H9 (cell line): ENCODE measurements around the gene FZD10. TPM values are rescaled to one million over a fixed set of nuclear protein-coding genes. Genes with fewer than 3 reads are reported as not detected.

Experiments used
- DNase-seq: peaks from one replicate; pipeline ENCODE4 v3.0.0-alpha.2; 2017
- H2AFZ ChIP-seq: one replicate; pipeline ENCODE4 v1.6.1; 2013; ENCODE audit warnings: mild to moderate bottlenecking, low read length, control low read depth, moderate library complexity
- H2AK5ac ChIP-seq: 2 replicates; pipeline ENCODE4 v1.6.1; 2013; ENCODE audit warnings: low read length, control low read depth, mixed read lengths; ENCODE audit not compliant: insufficient read length
- H2BK120ac ChIP-seq: one replicate; pipeline ENCODE4 v1.6.1; 2013; ENCODE audit warnings: low read depth, mild to moderate bottlenecking, low read length, control low read depth, inconsistent platforms; ENCODE audit not compliant: poor library complexity, severe bottlenecking
- H2BK12ac ChIP-seq: 2 replicates; pipeline ENCODE4 v1.6.1; 2013; ENCODE audit warnings: low read length, control low read depth, mixed read lengths, low read depth; ENCODE audit not compliant: insufficient read length
- H2BK15ac ChIP-seq: 2 replicates; pipeline ENCODE4 v1.6.1; 2013; ENCODE audit warnings: low read depth, low read length, control low read depth
- H2BK20ac ChIP-seq: one replicate; pipeline ENCODE4 v1.6.1; 2013; ENCODE audit warnings: low read depth, mild to moderate bottlenecking, low read length, control low read depth, inconsistent platforms; ENCODE audit not compliant: poor library complexity, severe bottlenecking
- H2BK5ac ChIP-seq: 2 replicates; pipeline ENCODE4 v1.6.1; 2013; ENCODE audit warnings: low read length, control low read depth, mixed read lengths; ENCODE audit not compliant: insufficient read length
- H3K14ac ChIP-seq: 2 replicates; pipeline ENCODE4 v1.6.1; 2013; ENCODE audit warnings: low read length, control low read depth; ENCODE audit not compliant: insufficient read depth
- H3K18ac ChIP-seq: 2 replicates; pipeline ENCODE4 v1.6.1; 2013; ENCODE audit warnings: low read depth, mild to moderate bottlenecking, mixed read lengths, low read length, control low read depth; ENCODE audit not compliant: insufficient read length
- H3K23ac ChIP-seq: 2 replicates; pipeline ENCODE4 v1.6.1; 2013; ENCODE audit warnings: low read length, control low read depth, mixed read lengths, low read depth; ENCODE audit not compliant: insufficient read length
- H3K23me2 ChIP-seq: 2 replicates; pipeline ENCODE4 v1.6.1; 2013; ENCODE audit warnings: low read depth, mild to moderate bottlenecking, mixed read lengths, low read length, control low read depth; ENCODE audit not compliant: insufficient read length, poor library complexity, severe bottlenecking
- H3K27ac ChIP-seq: 2 replicates; pipeline ENCODE4 v1.5.1; 2013; ENCODE audit warnings: low read length, control low read depth, mixed read lengths, low read depth; ENCODE audit not compliant: insufficient read length
- H3K27me3 ChIP-seq: 2 replicates; pipeline ENCODE4 v1.6.1; 2013; ENCODE audit warnings: low read length, control low read depth, inconsistent platforms; ENCODE audit not compliant: insufficient read depth
- H3K4ac ChIP-seq: 2 replicates; pipeline ENCODE4 v1.6.1; 2013; ENCODE audit warnings: low read depth, mild to moderate bottlenecking, control low read depth, inconsistent platforms, low read length, moderate library complexity
- H3K4me1 ChIP-seq: 2 replicates; pipeline ENCODE4 v1.6.1; 2013; ENCODE audit warnings: low read length, control low read depth, inconsistent platforms; ENCODE audit not compliant: insufficient read depth
- H3K4me2 ChIP-seq: 2 replicates; pipeline ENCODE4 v1.6.1; 2013; ENCODE audit warnings: low read length, control low read depth, mixed read lengths; ENCODE audit not compliant: insufficient read length, insufficient read depth
- H3K56ac ChIP-seq: 2 replicates; pipeline ENCODE4 v1.6.1; 2013; ENCODE audit warnings: low read depth, mild to moderate bottlenecking, mixed read lengths, low read length, control low read depth; ENCODE audit not compliant: insufficient read length
- H3K79me1 ChIP-seq: 2 replicates; pipeline ENCODE4 v1.6.1; 2013; ENCODE audit warnings: low read depth, mild to moderate bottlenecking, moderate library complexity, low read length, control low read depth, inconsistent platforms; ENCODE audit not compliant: insufficient read depth, poor library complexity, severe bottlenecking
- H3K79me2 ChIP-seq: 2 replicates; pipeline ENCODE4 v1.6.1; 2013; ENCODE audit warnings: low read length, control low read depth, inconsistent platforms; ENCODE audit not compliant: insufficient read depth
- H3K9ac ChIP-seq: 2 replicates; pipeline ENCODE4 v1.6.1; 2013; ENCODE audit warnings: low read length, control low read depth, mixed read lengths; ENCODE audit not compliant: insufficient read length; ENCODE audit errors: extremely low read depth
- H3K9me3 ChIP-seq: one replicate; pipeline ENCODE4 v1.6.1; 2013; ENCODE audit warnings: low read depth, low read length, inconsistent platforms; ENCODE audit not compliant: control insufficient read depth
- H3T11ph ChIP-seq: one replicate; pipeline ENCODE4 v1.6.1; 2013; ENCODE audit warnings: mild to moderate bottlenecking, low read length, control low read depth, inconsistent platforms
- H4K20me1 ChIP-seq: one replicate; pipeline ENCODE4 v1.6.1; 2013; ENCODE audit not compliant: control insufficient read depth, insufficient read length, insufficient read depth
- H4K5ac ChIP-seq: 2 replicates; pipeline ENCODE4 v1.6.1; 2013; ENCODE audit warnings: low read depth, mild to moderate bottlenecking, mixed read lengths, low read length, control low read depth; ENCODE audit not compliant: insufficient read length
- H4K8ac ChIP-seq: replicated peaks from 2 replicates; pipeline ENCODE4 v1.6.1; 2013; ENCODE audit warnings: low read length, control low read depth, mixed read lengths, low read depth; ENCODE audit not compliant: insufficient read length
- H4K91ac ChIP-seq: 2 replicates; pipeline ENCODE4 v1.6.1; 2013; ENCODE audit warnings: low read depth, mild to moderate bottlenecking, moderate library complexity, mixed read lengths, low read length, control low read depth; ENCODE audit not compliant: insufficient read length
- H3K27ac Mint-ChIP-seq, 3 experiments: 2 replicates in 2 of 3; 3 replicates in 1 of 3; pipeline ENCODE4 v1.8.0; 2020 to 2021; ENCODE audit warnings: mixed read lengths in 3 of 3, mild to moderate bottlenecking in 1 of 3, moderate library complexity in 1 of 3
- H3K27me3 Mint-ChIP-seq: 2 replicates; pipeline ENCODE4 v1.8.0; 2021; ENCODE audit warnings: low read depth, mild to moderate bottlenecking, moderate library complexity, mixed read lengths
- H3K36me3 Mint-ChIP-seq, 3 experiments: 2 replicates in 2 of 3; 3 replicates in 1 of 3; pipeline ENCODE4 v1.8.0; 2020 to 2021; ENCODE audit warnings: low read depth in 3 of 3, mixed read lengths in 3 of 3; ENCODE audit not compliant: insufficient read depth in 1 of 3
- H3K4me1 Mint-ChIP-seq, 2 experiments: 2 replicates each; pipeline ENCODE4 v1.8.0; 2020; ENCODE audit warnings: mixed read lengths in 2 of 2
- H3K4me3 Mint-ChIP-seq, 2 experiments: 2 replicates in 1 of 2; 3 replicates in 1 of 2; pipeline ENCODE4 v1.8.0; 2020 to 2021; ENCODE audit warnings: mild to moderate bottlenecking in 2 of 2, mixed read lengths in 2 of 2, moderate library complexity in 1 of 2
- H3K9me3 Mint-ChIP-seq, 2 experiments: 2 replicates in 1 of 2; 3 replicates in 1 of 2; pipeline ENCODE4 v1.8.0; 2020; ENCODE audit warnings: mild to moderate bottlenecking in 2 of 2, mixed read lengths in 2 of 2, moderate library complexity in 1 of 2
- CTCF ChIP-seq: fragments of 200-600 bp; sonication (generic); conservative IDR thresholded peaks from 3 replicates; pipeline ENCODE4 v1.8.0; 2021; ENCODE audit warnings: antibody characterized with exemption, mild to moderate bottlenecking
- WGBS: extraction: QIAGEN DNeasy Blood & Tissue Kit; methylation state at CpG from one replicate; pipeline ENCODE4 v1.1.7; 2013; ENCODE audit warnings: missing lambda C conversion rate, low lambda C conversion rate, mixed read lengths; ENCODE audit not compliant: insufficient read length; ENCODE audit errors: extremely low coverage; 5-methylcytosine and 5-hydroxymethylcytosine counted together
- total RNA-seq: library from RNA; stranded (reverse); gene quantifications from 2 replicates; pipeline ENCODE4 v1.2.1, GENCODE V29; 2021

Gene FZD10
- total RNA-seq, 1 experiment from 2014 or later: 1.0 TPM

DNA sequence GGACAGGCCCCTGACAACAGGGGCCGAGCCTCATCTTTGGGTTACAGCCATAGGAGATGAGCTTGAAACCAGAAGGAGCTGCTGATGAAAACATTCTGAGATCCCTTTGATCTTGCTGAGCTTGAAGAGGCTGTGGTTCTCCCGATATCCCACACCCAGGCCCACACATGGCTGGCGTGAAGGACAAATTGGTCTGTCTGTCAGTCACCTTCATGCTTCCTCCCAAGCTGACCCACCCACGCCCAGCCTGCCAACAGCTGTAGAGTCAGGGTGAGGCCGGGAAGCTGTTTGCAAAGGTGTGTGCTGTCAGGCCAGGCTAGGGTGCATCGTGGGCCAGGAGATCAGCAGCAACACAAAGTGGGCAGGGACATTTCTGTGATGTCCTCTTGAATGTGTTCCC lies 43.2 kb downstream of the FZD10 start:
- no peak overlapping the region for H4K5ac ChIP-seq
- no peak for TF ChIP-seq CTCF
- H3K79me2 ChIP-seq: no peaks in the 10 kb centered on the region
- Mint-ChIP-seq H3K36me3 (peaks cover 0 to 4% (median 3%) of the 10 kb centered on the region in 3 experiments; a peak in 3 of 7 replicates), H3K4me3 (no peak overlapping the region), H3K9me3 (peaks cover 0 to 5% of the 10 kb centered on the region in 2 experiments; a peak in 4 of 5 replicates), H3K27ac (no peak overlapping the region), H3K27me3 (peaks cover 71% of the 10 kb centered on the region), H3K4me1 (no peaks in the 10 kb centered on the region)
- H3K27me3 ChIP-seq: no peaks in the 10 kb centered on the region
- no peak overlapping the region for H3K27ac ChIP-seq
- H3K4ac ChIP-seq: no peak overlapping the region
- no peaks in the 10 kb centered on the region for H4K20me1 ChIP-seq
- no peak overlapping the region for H2BK12ac ChIP-seq
- no peak overlapping the region for H3K18ac ChIP-seq
- H2AFZ ChIP-seq: no peak overlapping the region
- no peaks in the 10 kb centered on the region for H3K23me2 ChIP-seq
- H3K14ac ChIP-seq: no peak overlapping the region
- no peak overlapping the region for H2AK5ac ChIP-seq
- H3K4me2 ChIP-seq: no peak overlapping the region
- H2BK5ac ChIP-seq: no peak overlapping the region
- H4K91ac ChIP-seq: no peak overlapping the region
- H3T11ph ChIP-seq: no peak overlapping the region
- no peak overlapping the region for H2BK15ac ChIP-seq
- no peak overlapping the region for H3K56ac ChIP-seq
- H4K8ac ChIP-seq: no peak overlapping the region
- no peak for DNase-seq
- no peak overlapping the region for H2BK20ac ChIP-seq
- no peak overlapping the region for H3K23ac ChIP-seq
- H3K4me1 ChIP-seq: no peaks in the 10 kb centered on the region
- no peaks in the 10 kb centered on the region for H3K79me1 ChIP-seq
- WGBS: no CpG with 5 or more reads among the region's 6 CpGs
- no peaks in the 10 kb centered on the region for H3K9me3 ChIP-seq
- no peak overlapping the region for H2BK120ac ChIP-seq
- H3K9ac ChIP-seq: no peak overlapping the region
